Body of pancreas (tissue), 4 donors: Measurements from ENCODE around the gene NF2. TPM values are rescaled to one million over a fixed set of nuclear protein-coding genes. Genes with fewer than 3 reads are reported as not detected.

Source experiments
- ATAC-seq: fragments of 150-250 bp; one replicate; pipeline ENCODE4 v1.9.1; 2016
- DNase-seq, 4 donors: peaks; one replicate each; pipeline ENCODE4 v3.0.0-alpha.2; 2019
- H3K27ac ChIP-seq, 4 donors: fragments of 200-600 bp; sonication (generic); 1 replicate in 3 of 4; 2 replicates in 1 of 4; pipeline versions ENCODE4 v1.5.1 to v1.6.1; 2016 to 2019; ENCODE audit warnings: mild to moderate bottlenecking in 1 of 4, mixed read lengths in 1 of 4, moderate library complexity in 1 of 4
- H3K27me3 ChIP-seq, 2 donors: fragments of 200-600 bp; sonication (generic); one replicate each; pipeline ENCODE4 v1.6.0; 2016; ENCODE audit warnings: mild to moderate bottlenecking in 1 of 2
- H3K36me3 ChIP-seq, 2 donors: fragments of 200-600 bp; sonication (generic); replicated peaks in 1 of 2; 2 replicates each; pipeline ENCODE4 v1.5.1; 2016; ENCODE audit warnings: low read depth in 2 of 2; ENCODE audit not compliant: insufficient read depth in 1 of 2
- H3K4me1 ChIP-seq: fragments of 200-600 bp; sonication (generic); one replicate; pipeline ENCODE4 v1.6.0; 2016
- H3K4me3 ChIP-seq, 2 donors: fragments of 200-600 bp; sonication (generic); 1 replicate in 1 of 2; 2 replicates in 1 of 2; pipeline ENCODE4 v1.5.1; 2016 to 2019
- H3K9me3 ChIP-seq, 3 donors: fragments of 200-600 bp; sonication (generic); 1 replicate in 2 of 3; 2 replicates in 1 of 3; pipeline ENCODE4 v1.5.1; 2016
- CTCF ChIP-seq, 7 experiments: fragments of 450-650 bp in 4 of 7; fragments of 200-600 bp in 3 of 7; sonication (generic) in 3 of 7; IDR thresholded peaks; one replicate each; pipeline ENCODE4 v1.5.1; 2016 to 2019; ENCODE audit warnings: antibody characterized with exemption in 7 of 7
- POLR2A ChIP-seq, 3 donors: fragments of 450-650 bp; IDR thresholded peaks; one replicate each; pipeline ENCODE4 v1.6.1; 2016; ENCODE audit warnings: antibody characterized with exemption in 3 of 3, mild to moderate bottlenecking in 2 of 3
- WGBS, 2 donors: methylation state at CpG; one replicate each; pipeline ENCODE4 v1.1.5; 2017; 5-methylcytosine and 5-hydroxymethylcytosine counted together
- intact Hi-C: fragments of 100-400 bp; cut with DNase I; formaldehyde crosslinking; loops from one replicate; pipeline ENCODE4 v1.15.1; 2023
- total RNA-seq, 2 donors: library from RNA; depleted of rRNA; stranded (reverse); fragments of >200 nt; gene quantifications; one replicate each; pipeline ENCODE4 v1.1.0, GENCODE V29; 2016

NF2 gene
- total RNA-seq, 2 donors from 2014 or later, result 21.4 to 26.5 TPM

GRCh38 chr22:29726106-29726505 is 122.7 kb downstream of the NF2 start:
- Histone ChIP-seq H3K4me3 (no peak overlapping the region), H3K4me1 (no peaks in the 10 kb centered on the region), H3K27me3 (no peaks in the 10 kb centered on the region), H3K36me3 (no peaks in the 10 kb centered on the region), H3K27ac (no peak overlapping the region), H3K9me3 (no peaks in the 10 kb centered on the region)
- no peak for ATAC-seq
- TF ChIP-seq POLR2A (IDR thresholded peaks at IDR 0.05) (no peak), CTCF (IDR thresholded peaks at IDR 0.05) (no peak)
- WGBS, 2 donors, result 57 to 78% methylated on average over 4 to 7 of the region's 7 CpGs
- intact Hi-C loops, result no loop called here
- DNase-seq, result no peak

GRCh38 chr22:29726512-29727130 is 123.2 kb downstream of the NF2 start:
- Histone ChIP-seq H3K4me3 (no peak overlapping the region), H3K27ac (no peak overlapping the region), H3K9me3 (no peaks in the 10 kb centered on the region), H3K4me1 (no peaks in the 10 kb centered on the region), H3K27me3 (no peaks in the 10 kb centered on the region), H3K36me3 (no peaks in the 10 kb centered on the region)
- 38 to 45% methylated on average over 10 to 15 of the region's 15 CpGs for WGBS, 2 donors
- TF ChIP-seq POLR2A (IDR thresholded peaks at IDR 0.05) (no peak), CTCF (IDR thresholded peaks at IDR 0.05) (no peak)
- DNase-seq (no peak), ATAC-seq (no peak)
- intact Hi-C loops, result no loop called here

DNA sequence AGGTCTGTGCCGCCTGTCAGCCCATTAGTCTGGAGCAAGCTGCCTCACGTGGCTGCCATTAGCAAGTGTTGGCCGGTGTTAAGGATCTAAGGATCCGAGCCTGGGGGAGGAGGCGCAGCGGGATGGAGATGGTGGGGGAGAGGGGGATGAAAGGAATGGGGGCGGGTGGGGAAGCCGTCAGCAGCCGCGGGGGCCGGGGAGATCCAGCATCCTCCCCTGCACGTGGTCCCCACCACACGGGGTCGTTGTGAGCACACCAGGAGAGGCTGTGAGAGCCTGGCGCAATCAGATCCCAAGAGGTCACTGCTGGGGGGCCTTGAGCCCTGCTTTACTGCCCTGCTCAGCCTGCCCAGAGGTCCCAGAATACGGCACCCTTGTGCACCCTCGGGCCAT is 123.7 kb downstream of the NF2 start:
- intact Hi-C loops, result no loop called here
- TF ChIP-seq CTCF (IDR thresholded peaks at IDR 0.05), result peak in 3 of 7 experiments; percentile 7 to 32 (median 12)
- TF ChIP-seq POLR2A (IDR thresholded peaks at IDR 0.05), result no peak
- H3K27me3 ChIP-seq, result no peaks in the 10 kb centered on the region
- H3K36me3 ChIP-seq, result no peaks in the 10 kb centered on the region
- 9 to 15% methylated on average over 8 to 16 of the region's 17 CpGs for WGBS, 2 donors
- no peaks in the 10 kb centered on the region for H3K9me3 ChIP-seq
- ATAC-seq (no peak), DNase-seq (peak in 3 of 4 donors; percentile 32 to 49 (median 39))
- no peak overlapping the region for H3K4me3 ChIP-seq
- no peak overlapping the region for H3K27ac ChIP-seq
- no peaks in the 10 kb centered on the region for H3K4me1 ChIP-seq

GRCh38 chr22:29729161-29729560 is 125.7 kb downstream of the NF2 start:
- Histone ChIP-seq H3K27me3 (no peaks in the 10 kb centered on the region), H3K36me3 (no peaks in the 10 kb centered on the region), H3K9me3 (no peaks in the 10 kb centered on the region), H3K27ac (no peak overlapping the region), H3K4me1 (peaks cover 13% of the 10 kb centered on the region), H3K4me3 (no peak overlapping the region)
- intact Hi-C loops, result no loop called here
- WGBS, 2 donors, result 85 to 90% methylated on average over 18 to 20 of the region's 20 CpGs
- ATAC-seq (no peak), DNase-seq (no peak)
- TF ChIP-seq POLR2A (IDR thresholded peaks at IDR 0.05) (no peak), CTCF (IDR thresholded peaks at IDR 0.05) (no peak)
